GM19467 (cell line): ENCODE measurements around the gene NDUFA5.
"Not testable (repeated sequence)": the region's sequence is repeated elsewhere in the genome, so short reads cannot be mapped to it uniquely, and the experiment has no call there.

ENCODE experiments used
- ATAC-seq: cut with Tn5 transposase; IDR thresholded peaks from one replicate; pipeline ENCODE4 v1.9.1; 2021; ENCODE audit warnings: mild to moderate bottlenecking, moderate library complexity; ENCODE audit not compliant: unreplicated experiment

The NDUFA5 gene

DNA sequence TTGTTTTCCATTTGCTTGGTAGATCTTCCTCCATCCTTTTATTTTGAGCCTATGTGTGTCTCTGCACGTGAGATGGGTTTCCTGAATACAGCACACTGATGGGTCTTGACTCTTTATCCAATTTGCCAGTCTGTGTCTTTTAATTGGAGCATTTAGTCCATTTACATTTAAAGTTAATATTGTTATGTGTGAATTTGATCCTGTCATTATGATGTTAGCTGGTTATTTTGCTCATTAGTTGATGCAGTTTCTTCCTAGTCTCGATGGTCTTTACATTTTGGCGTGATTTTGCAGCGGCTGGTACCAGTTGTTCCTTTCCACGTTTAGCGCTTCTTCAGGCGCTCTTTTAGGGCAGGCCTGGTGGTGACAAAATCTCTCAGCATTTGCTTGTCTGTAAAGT lies 31.1 kb downstream of the NDUFA5 start:
- ATAC-seq: not testable (repeated sequence)

DNA sequence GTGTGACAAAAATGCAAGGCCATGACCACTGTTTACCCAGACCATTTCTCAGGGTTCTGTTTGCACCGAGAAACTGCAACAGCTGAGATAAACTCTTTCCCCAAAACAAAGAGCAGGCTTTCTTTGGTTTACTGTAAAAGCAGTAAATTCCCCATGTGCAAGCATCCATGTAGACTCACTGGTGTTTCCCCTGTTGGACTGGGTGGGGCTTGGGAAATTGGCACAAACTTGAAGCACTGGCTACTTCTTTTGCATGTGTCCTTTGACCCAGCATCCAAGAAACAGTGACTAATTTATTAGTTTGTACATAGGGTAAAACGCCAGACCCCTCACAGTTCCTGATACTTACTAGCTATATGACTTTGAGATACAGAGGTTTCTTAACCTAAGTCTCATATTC lies 35.6 kb downstream of the NDUFA5 start:
- ATAC-seq: no peak

DNA sequence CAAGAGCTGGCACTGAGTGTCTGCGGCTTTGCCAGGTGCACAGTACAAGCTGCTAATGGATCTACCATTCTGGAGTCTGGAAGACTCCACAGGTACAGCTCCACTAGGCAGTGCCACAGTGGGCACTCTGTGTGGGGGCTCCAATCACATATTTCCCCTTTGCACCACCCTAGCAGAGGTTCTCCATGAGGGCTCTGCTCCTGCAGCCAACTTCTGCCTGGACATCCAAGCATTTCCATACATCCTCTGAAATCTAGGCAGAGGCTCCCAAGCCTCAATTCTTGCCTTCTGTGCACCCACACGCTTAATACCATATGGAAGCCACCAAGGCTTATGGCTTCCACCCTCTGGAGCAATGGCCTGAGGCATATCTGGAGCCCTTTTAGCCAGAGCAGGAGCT lies 52.4 kb downstream of the NDUFA5 start:
- ATAC-seq: no peak

DNA sequence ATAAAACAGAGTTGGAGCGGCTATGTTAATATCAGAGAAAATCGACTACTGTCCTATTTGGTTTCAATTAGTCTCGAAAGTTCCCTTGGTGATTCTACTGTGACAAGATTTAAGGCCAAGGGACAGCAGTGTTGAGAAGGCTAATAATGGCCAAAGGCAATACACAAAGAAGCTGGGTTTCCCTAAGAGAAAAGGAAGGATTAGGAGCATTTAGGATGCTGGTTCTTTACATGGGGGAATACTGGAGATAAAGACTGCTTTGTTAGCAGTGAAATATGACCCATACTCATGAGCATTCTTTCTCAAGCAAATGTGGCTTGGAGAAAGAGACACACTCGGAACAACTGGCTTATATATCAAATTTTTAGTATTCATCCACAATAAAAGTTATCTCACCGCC lies 55.4 kb downstream of the NDUFA5 start:
- no peak for ATAC-seq

DNA sequence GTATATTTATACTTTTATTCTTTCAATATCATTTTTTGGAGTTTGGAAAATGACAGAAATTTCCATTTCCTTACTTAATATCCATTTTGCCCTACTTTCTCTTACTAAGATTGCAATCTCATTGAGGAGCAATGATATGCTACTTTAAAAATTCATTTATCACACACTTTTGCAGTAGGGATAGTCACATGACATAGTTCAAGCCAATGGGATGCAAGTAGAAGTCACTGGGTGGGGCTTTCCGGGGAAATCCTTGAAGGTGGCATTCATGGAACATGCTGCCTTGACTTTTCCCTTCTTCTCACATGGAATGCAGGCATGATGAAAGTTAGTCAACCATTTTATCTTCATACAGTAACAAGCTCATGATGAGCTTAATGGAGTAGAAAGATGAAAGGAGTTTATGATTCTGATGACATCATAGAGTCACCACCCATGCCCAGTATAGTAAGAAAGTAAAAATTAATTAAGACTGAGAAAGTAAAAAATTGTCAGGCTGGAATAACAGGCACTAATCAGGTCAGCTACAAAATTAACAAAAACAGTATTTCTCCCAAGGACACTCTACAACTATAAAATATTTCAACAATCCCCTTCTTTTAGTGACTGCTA lies 56.6 kb downstream of the NDUFA5 start:
- no peak for ATAC-seq

DNA sequence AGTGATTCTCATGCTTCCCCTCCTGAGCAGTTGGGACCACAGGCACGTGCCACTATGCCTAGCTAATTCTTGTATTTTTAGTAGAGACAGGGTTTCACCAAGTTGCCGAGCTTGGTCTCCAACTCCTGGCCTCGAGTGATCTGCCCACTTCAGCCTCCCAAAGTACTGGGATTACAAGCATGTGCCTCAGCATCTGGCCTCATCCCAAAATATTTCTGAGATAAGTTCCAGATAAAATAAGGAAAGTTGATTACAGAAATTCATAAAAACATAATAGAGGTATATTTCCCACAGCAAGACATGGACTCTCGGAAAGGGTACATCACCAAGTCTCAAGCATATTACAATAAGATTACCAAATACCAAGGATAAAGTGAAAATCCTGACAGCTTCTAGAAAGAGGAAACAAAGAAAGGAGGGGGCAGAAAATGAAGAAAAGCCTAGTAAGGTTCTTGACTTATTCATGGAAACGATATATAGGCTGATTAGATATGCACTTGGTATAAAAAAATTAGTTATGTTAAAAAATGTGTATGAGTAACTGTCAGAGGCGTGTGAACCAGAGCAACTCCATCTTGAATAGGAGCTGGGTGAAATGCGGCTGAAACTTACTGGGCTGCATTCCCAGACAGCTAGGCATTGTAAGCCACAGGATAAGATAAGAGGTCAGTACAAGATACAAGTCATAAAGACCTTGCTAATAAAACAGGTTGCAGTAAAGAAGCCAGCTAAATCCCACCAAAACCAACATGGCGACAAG lies 58.2 kb downstream of the NDUFA5 start:
- no peak for ATAC-seq

DNA sequence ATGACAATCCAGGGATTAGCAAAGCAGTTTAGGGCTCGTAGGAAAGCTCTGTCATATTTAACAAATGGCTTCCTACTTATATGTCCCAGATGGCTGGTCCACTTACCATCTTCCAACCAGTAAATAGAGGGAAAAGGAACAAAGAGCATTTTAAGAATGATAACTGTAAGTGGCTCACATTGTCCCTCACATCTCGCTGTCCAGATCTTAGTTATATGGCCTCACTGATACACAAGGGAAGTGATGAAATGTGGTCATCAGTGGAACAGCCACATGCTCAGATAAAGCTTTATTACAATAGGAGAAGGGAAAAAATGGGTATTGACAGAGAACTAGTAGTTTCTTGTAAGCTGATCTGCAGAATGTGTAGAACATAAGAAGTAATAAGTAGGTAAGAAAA lies 59.0 kb downstream of the NDUFA5 start:
- ATAC-seq: no peak

DNA sequence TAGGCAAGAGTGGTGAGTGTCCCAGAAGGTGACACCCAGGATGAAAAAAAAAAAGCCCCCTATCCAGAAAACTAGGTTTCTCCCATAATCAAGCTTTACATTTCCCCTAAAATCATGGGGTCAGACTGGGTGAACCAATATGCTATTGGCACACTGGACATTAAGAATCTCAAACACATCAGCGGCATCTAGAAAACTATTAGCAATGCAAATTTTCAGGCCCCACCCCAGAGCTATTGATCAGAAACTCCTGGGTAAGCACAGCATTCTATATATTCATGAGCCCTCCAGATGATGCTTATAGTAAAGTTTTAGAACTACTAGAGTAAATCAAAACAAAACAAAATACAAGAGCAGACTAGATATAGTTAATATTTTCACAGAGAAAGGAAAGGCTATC lies 59.6 kb downstream of the NDUFA5 start:
- ATAC-seq: no peak

DNA sequence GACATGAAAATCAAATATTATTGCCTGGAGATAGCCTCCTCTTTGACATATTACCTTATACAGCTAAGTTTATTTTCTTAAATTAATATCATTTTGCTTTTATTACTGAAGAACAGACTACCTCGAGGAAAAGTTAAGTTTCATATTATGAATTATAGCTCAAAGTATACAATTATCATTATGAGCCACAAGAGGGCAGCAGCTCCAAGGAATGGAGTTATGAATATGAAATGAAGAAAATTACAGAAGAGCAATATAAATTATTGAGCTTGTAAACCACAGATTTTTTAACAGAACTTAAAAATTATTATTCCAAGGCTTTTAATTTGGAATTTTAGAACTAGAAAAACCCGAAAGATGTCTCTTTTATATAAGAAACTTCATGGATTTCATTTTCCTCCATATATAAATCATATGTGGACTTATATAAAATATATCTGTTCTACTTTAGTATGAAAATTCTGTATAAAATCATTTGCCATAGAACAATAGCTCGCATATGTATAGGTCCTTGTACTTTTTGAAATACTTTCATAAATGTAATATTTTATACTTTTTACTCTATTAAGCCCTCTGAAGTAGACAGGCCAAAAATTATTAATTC lies 63.3 kb downstream of the NDUFA5 start:
- no peak for ATAC-seq

DNA sequence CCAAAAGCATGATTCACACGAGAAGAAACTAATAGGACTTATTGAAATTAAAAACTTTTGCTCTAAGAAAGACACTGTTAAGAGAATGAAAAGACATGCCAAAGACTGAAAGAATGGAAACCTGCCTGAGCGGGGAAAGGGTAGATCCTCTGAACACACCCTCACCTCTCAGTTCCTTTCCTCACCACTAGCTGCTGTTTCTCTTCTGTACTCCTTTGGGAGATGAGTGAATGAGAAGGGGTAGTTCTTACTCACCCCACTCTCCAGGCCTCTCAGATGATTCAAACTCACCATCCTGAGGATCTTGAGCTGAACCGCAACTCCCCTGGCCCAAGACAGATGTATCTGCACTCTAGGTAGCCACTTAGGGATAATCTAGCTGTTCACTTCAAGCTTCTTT lies 65.1 kb downstream of the NDUFA5 start:
- ATAC-seq: peak; percentile 63
